Measurements from ENCODE around the gene RASSF3. TPM values are rescaled to one million over a fixed set of nuclear protein-coding genes. Genes with fewer than 3 reads are reported as not detected.

RASSF3 gene
- polyA plus RNA-seq, 1 donor from 2014 or later = 0.06 TPM

- no peaks in the 10 kb centered on the region for H3K27me3 ChIP-seq (ENCODE audit: insufficient read depth, low read depth, low read length)
- H3K27ac ChIP-seq (ENCODE audit: low read length) = no peak overlapping the region
- H4K20me1 ChIP-seq (ENCODE audit: insufficient read depth) = no peaks in the 10 kb centered on the region
- peaks cover 14% of the 10 kb centered on the region for H3K36me3 ChIP-seq (ENCODE audit: insufficient read depth, low read length)
- H3K9ac ChIP-seq (ENCODE audit: low read length) = no peak overlapping the region
- no peak overlapping the region for H3K4me3 ChIP-seq (ENCODE audit: low read length)
- H3K9me3 ChIP-seq (ENCODE audit: low read length) = no peaks in the 10 kb centered on the region
- H3K4me2 ChIP-seq (ENCODE audit: low read length) = no peak overlapping the region
- TF ChIP-seq EP300 (conservative IDR thresholded peaks at IDR 0.05; ENCODE audit: poor library complexity, severe bottlenecking) = no peak
- no peak for TF ChIP-seq CTCF (IDR thresholded peaks at IDR 0.05; ENCODE audit: poor library complexity, severe bottlenecking)
- TF ChIP-seq RAD21 (conservative IDR thresholded peaks at IDR 0.05) = no peak
- no peak for TF ChIP-seq POLR2AphosphoS5 (IDR thresholded peaks at IDR 0.05)
- TF ChIP-seq SMC3 (conservative IDR thresholded peaks at IDR 0.05; ENCODE audit: poor library complexity) = no peak
- TF ChIP-seq REST (IDR thresholded peaks at IDR 0.05; ENCODE audit: borderline replicate concordance) = no peak
- TF ChIP-seq TAF1 (IDR thresholded peaks at IDR 0.05; ENCODE audit: low read depth) = no peak
- no peak for TF ChIP-seq EZH2 (IDR thresholded peaks at IDR 0.05; ENCODE audit: borderline replicate concordance, insufficient read depth, low read length, poor library complexity, severe bottlenecking)
- no peak for TF ChIP-seq MXI1 (conservative IDR thresholded peaks at IDR 0.05; ENCODE audit: poor library complexity, severe bottlenecking)
- H3F3A ChIP-seq (ENCODE audit: insufficient read depth, low read length, poor library complexity, severe bottlenecking) = no peaks in the 10 kb centered on the region
- no peak overlapping the region for H2AFZ ChIP-seq (ENCODE audit: low read depth, low read length)
- no peaks in the 10 kb centered on the region for H3K9me2 ChIP-seq (ENCODE audit: insufficient read depth, low read length)
- H3K79me2 ChIP-seq (replicated peaks; ENCODE audit: insufficient read depth, low read length) = no peaks in the 10 kb centered on the region
Observed at GRCh38 chr12:64737539-64737938, 127.2 kb downstream of the RASSF3 start.

GRCh38 chr12:64739778-64740177, 129.5 kb downstream of the RASSF3 start:
- Histone ChIP-seq H3K4me2 (ENCODE audit: low read length) (no peak overlapping the region), H3K9me2 (ENCODE audit: insufficient read depth, low read length) (no peaks in the 10 kb centered on the region), H3K27ac (ENCODE audit: low read length) (no peak overlapping the region), H3K9me3 (ENCODE audit: low read length) (no peaks in the 10 kb centered on the region), H3K9ac (ENCODE audit: low read length) (no peak overlapping the region), H2AFZ (ENCODE audit: low read depth, low read length) (no peak overlapping the region), H4K20me1 (ENCODE audit: insufficient read depth) (no peaks in the 10 kb centered on the region), H3K27me3 (ENCODE audit: insufficient read depth, low read depth, low read length) (no peaks in the 10 kb centered on the region), H3K79me2 (replicated peaks; ENCODE audit: insufficient read depth, low read length) (no peaks in the 10 kb centered on the region), H3K36me3 (ENCODE audit: insufficient read depth, low read length) (peaks cover 17% of the 10 kb centered on the region), H3K4me3 (ENCODE audit: low read length) (no peak overlapping the region), H3F3A (ENCODE audit: insufficient read depth, low read length, poor library complexity, severe bottlenecking) (no peaks in the 10 kb centered on the region)
- TF ChIP-seq REST (IDR thresholded peaks at IDR 0.05; ENCODE audit: borderline replicate concordance) = no peak
- no peak for TF ChIP-seq TAF1 (IDR thresholded peaks at IDR 0.05; ENCODE audit: low read depth)

Measured in neural cell (in vitro differentiated cells).